Stimulated activated CD8-positive, alpha-beta memory T cell treated with anti-CD3 and anti-CD28 coated beads, Interleukin-15, amount 100 ng/mL, for 4 hours (primary cell): ENCODE results near the gene APCDD1.
"Not testable (repeated sequence)": the region's sequence is repeated elsewhere in the genome, so short reads cannot be mapped to it uniquely, and the experiment has no call there.

Source experiments
- DNase-seq, 2 donors: peaks; one replicate each; pipeline ENCODE4 v3.0.0-alpha.2; 2020; ENCODE audit warnings: low read depth in 2 of 2

APCDD1 gene

DNA sequence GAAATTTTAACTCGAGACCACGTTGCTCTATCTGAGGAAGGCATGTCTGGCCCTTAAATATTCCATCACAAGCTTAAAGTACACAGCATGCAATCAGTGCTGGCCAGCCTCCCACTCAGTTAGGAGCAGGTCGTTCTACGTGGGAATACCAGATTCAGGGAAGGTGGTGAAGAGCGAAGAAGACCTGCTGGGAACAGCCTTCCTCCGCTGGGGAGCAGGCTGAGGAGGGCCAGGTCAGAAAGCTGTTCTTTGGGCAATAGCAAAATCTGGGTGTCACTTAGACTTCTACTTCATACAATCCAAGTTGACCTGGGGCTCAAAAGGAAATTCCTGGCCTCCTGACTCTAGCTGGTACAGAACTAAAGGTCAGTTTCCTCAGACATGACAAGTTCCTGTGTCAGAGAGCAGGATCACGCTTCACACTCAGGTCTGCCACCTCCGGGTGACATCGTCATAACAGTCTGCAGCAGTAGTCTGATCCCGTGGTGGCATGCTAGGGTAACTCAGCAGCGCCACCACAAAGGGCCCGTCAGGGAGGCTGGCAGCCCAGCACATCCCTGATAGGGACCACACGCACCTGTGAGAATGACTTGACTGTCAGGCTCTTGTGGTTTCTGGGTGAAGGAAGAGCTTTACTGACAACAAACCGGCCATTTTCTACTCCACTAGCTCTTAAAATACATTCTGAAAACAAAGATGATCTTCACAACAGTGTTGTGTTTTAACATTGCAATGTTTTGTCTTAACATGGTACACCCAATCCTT, 36.1 kb downstream of the APCDD1 start:
- peak; percentile 10 to 19 for DNase-seq

GRCh38 chr18:10495936-10496335, 41.5 kb downstream of the APCDD1 start:
- DNase-seq: no peak

DNA sequence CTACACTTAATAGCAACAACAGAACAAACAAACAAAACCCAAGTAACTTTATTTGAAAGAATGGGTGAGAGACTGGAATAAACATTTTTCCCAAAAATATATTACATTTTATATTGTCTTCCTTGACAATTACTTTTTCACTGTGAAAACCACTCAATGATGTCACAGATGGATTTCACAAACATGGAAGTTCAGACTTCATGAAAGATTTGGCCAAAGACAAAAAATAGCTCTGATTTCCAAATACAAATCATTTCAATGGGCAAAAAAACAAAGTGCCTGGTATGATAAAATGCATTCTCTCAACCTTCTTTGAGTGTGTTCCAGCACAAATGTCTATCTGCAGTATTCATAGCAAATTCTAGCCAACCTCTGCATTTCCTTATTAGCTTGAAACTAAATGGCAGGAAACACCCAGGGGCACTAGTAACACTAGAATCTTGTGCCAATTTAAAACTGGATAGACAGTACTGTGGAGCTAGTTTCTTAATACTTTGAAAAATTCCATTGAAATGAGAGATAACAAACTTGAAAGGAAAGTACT, 42.8 kb downstream of the APCDD1 start:
- no peak for DNase-seq

GRCh38 chr18:10499230-10499629, 44.8 kb downstream of the APCDD1 start:
- DNase-seq: no peak

- no peak for DNase-seq
These were observed 45.6 kb downstream of the APCDD1 start for GRCh38 chr18:10500038-10500437.

DNA sequence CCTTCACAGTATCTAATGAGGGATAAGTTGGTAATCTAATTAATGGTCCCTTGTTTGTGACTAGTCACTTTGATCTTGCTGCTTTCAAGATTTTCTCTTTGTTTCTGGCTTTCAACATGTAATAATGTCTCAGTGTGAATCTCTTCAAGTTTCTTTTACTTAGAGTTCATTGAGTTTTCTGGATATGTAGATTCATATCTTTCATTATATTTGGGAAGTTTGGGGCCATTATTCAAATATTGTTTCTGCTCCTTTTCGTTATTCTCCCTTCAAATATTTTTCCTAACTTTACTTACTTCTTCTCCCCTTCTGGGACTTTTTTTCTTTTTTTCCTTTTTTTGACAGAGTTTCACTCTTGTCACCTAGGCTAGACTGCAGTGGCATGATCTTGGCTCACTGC, 50.3 kb downstream of the APCDD1 start:
- DNase-seq: no peak

DNA sequence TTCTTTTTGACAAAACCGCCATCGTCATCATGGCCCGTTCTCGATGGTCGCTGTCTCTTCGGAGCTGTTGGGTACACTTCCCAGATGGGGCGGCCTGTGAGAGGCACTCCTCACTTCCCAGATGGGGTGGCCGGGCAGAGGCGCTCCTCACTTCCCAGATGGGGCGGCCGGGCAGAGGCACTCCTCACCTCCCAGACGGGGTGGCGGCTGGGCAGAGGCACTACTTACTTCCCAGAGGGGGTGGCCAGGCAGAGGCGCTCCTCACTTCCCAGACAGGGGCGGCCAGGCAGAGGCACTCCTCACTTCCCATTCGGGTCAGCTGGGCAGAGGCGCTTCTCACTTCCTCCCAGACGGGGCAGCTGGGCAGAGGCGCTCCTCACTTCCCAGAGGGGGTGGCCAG, 51.5 kb downstream of the APCDD1 start:
- not testable (repeated sequence) for DNase-seq

GRCh38 chr18:10508591-10508990, 54.2 kb downstream of the APCDD1 start:
- DNase-seq: no peak

DNA sequence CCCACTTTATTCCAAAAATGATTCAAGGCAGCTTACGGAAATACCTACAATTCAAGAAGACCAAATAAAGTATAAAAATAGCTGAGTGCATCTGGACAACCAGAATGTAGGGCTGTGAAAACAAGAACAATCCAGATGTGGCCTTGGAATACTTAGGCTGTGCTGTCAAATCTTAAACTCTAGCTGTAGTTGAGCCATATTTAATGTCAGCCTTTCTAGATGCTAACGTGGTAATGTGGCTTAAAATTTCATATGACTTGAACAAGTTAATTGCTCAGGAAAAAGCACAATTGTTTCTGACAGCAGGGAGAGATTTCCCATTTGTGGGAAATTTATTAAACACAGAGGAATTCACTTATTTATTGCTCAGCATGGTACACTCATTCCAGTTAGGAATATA, 56.8 kb downstream of the APCDD1 start:
- no peak for DNase-seq

DNA sequence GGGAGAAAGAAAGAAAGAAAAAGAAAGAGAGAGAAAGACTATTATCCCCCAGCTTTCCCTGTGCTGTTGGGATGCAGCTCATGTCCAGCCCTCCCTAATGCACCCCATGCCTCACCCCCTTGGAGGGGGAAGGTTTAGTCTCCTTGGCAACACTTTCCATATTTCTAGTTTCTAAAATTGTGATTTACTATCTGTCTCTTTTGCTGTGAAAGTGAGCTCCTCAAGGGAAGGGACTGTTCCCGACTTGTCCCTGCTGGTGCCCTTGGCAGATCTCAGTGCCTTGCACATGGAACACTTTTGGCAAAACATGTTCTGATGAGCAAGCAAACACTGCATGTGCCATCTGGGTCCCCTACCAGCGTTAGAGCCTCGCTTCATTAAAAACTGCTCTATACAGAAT, 59.6 kb downstream of the APCDD1 start:
- no peak for DNase-seq

- DNase-seq: no peak
These were observed 60.2 kb downstream of the APCDD1 start for GRCh38 chr18:10514601-10515000.

- DNase-seq: no peak
These were observed 61.0 kb downstream of the APCDD1 start for GRCh38 chr18:10515456-10515855.

DNA sequence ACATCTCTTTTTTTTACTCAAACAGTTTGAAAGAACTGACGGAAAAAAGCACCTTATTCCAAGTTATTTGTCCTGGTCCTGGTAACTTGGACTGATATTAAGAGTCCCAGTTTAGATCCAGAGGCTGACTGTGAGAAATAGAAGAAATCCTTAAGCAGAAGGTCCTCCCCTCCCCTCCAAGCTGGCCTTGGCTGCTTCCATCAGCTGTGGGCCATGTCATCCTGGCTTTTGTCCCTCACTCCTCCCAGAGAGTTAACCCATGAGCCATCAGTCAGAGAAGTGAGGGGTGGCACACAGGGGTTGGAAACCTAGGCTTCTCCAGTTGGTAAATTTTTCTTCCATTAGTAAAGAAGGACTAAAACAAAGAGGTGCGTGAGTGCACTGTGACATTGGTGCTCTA, 61.6 kb downstream of the APCDD1 start:
- DNase-seq: no peak

DNA sequence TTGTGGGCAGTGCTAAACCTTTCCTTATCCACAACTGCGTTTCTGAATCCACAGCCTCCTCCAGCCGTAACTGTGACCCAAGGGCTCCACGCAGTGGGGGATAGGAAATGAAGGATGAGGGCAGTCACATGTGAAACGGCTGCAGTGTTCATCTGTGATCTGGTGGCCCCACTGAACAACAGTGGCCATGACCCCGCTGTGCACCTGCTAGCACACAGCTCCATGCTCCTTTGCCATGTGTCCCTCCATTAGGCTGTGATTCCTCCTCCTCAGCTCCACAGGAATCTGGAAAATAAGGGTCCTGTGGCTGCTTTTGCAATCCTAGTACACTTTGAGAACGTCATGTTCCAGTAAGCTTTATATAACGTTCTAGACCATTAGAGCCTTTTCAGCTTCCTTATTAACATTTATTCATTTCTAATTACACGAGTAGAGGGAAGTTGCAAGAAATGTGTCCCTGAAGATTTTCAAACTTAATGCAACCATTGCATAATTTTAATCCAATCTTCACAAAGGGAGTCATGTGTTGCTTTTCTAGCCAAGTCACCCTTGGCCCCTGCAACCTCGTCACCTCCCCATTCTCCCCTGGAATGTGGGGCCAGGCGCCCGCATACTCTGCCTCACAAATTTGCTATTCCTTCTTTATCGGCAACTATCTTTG, 64.3 kb downstream of the APCDD1 start:
- DNase-seq: no peak

- no peak for DNase-seq
These were observed 64.9 kb downstream of the APCDD1 start for GRCh38 chr18:10519366-10519765.

- peak in 1 of 2 donors; percentile 2 for DNase-seq
These were observed 65.8 kb downstream of the APCDD1 start for GRCh38 chr18:10519999-10520935.

GRCh38 chr18:10521566-10521965, 67.1 kb downstream of the APCDD1 start:
- no peak for DNase-seq

- no peak for DNase-seq
These were observed 68.1 kb downstream of the APCDD1 start for GRCh38 chr18:10522574-10522973.

DNA sequence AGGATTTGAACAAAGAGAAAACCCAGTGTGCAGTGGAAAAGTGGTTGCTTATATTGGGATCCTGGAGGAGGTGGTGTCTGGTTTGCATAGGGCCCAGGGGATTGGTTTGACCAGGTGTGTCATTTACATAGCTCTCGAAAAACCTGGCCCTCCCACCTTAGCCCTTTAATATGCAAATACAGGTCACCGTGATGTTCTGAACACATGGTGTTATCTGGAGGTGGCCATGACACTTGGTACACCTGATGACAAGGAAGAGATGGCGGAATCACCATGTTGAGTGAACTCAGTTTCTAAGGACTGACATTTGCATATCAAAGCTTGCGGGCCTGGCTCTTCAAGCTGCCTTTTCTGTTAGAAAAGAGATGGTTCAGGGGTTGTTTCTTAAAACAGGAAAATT, 69.1 kb downstream of the APCDD1 start:
- no peak for DNase-seq

DNA sequence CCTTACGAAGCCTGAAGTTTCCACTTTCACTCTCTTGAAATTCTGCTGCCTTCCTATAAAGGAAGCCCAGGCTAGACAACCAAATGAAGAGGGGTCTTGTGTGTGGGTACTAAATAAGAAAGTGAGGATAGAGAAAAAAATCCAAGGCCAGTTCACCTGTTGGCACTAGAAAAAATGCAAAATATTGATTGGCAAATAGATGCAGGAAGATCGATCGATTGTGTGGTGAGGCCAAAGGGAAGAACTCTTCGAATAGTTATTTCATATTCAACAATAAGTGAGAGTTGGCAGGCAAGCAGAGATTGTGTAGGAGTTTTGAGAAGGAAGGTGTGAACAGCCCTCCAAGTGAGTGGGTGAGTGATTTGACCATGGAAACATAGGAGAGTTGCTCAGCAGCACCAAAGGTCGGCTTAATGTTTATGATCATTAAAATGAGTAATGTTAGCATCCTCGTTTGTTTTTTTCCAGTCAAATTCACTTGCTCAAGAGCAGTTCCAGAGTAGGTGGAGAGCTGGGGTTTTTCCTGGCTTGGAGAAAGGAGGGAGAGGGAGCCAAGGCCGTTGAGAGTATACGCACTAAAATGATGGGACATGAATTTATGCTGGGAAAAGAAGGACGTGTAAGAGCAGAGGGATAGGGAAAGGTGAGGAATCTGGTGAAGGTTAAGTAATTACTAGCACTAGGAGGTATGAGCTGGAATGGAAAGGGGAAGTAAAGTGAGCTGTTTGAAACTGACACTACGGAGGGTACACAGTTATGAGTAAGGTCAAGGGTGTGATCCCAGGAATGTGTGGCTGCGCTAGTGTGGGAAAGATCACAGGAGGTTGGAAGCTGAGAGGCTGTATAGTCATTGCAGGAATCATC, 70.3 kb downstream of the APCDD1 start:
- DNase-seq: no peak

GRCh38 chr18:10525371-10525691, 70.9 kb downstream of the APCDD1 start:
- DNase-seq: no peak
